IMR-90 (cell line): Measurements from ENCODE around the gene RFC3. TPM values are rescaled to one million over a fixed set of nuclear protein-coding genes. Genes with fewer than 3 reads are reported as not detected.

ENCODE experiments used
- ATAC-seq: fragments of 200-7000 bp; cut with Tn5 transposase; 2 replicates; pipeline ENCODE4 v1.9.1; 2020; ENCODE audit warnings: low read depth, mild to moderate bottlenecking, moderate library complexity
- BruUV-seq: library from RNA; stranded (reverse); fragments of 400-500 nt; replicated peaks from 2 replicates; lab custom pipeline; 2021; lab: Mats Ljungman, UMichigan
- CTCF ChIA-PET: fragments of 300-600 bp; formaldehyde crosslinking; extraction: SDS; loops from one replicate; lab custom pipeline; 2021; ENCODE audit warnings: antibody characterized with exemption; lab: Yijun Ruan, JAX
- POLR2A ChIA-PET: fragments of 300-600 bp; sonication (Branson Sonifier 250); formaldehyde crosslinking; loops from one replicate; lab custom pipeline; 2022; ENCODE audit warnings: antibody characterized with exemption; ENCODE audit not compliant: unreplicated experiment; lab: Charles Lee
- DNase-seq: peaks from one replicate; pipeline ENCODE4 v3.0.0; 2013
- H2AFZ ChIP-seq: replicated peaks from 2 replicates; pipeline ENCODE3; 2013; ENCODE audit warnings: low read length, mild to moderate bottlenecking; ENCODE audit not compliant: poor library complexity
- H2AK5ac ChIP-seq: 2 replicates; pipeline ENCODE4 v1.6.1; 2013; ENCODE audit warnings: low read depth, low read length, inconsistent platforms
- H2AK9ac ChIP-seq: replicated peaks from 2 replicates; pipeline ENCODE3; 2013; ENCODE audit warnings: mild to moderate bottlenecking, low read depth, low read length, moderate library complexity; ENCODE audit not compliant: poor library complexity
- H2BK120ac ChIP-seq: 2 replicates; pipeline ENCODE4 v1.6.1; 2013; ENCODE audit warnings: low read depth, low read length, inconsistent platforms
- H2BK15ac ChIP-seq: 3 replicates; pipeline ENCODE4 v1.6.1; 2013; ENCODE audit warnings: low read depth, low read length, inconsistent platforms
- H2BK20ac ChIP-seq: 2 replicates; pipeline ENCODE4 v1.6.1; 2013; ENCODE audit warnings: low read depth, mild to moderate bottlenecking, inconsistent platforms, low read length, moderate library complexity
- H2BK5ac ChIP-seq: 2 replicates; pipeline ENCODE4 v1.6.1; 2013; ENCODE audit warnings: mild to moderate bottlenecking, low read depth, low read length, inconsistent platforms; ENCODE audit not compliant: poor library complexity, severe bottlenecking
- H3K14ac ChIP-seq: replicated peaks from 2 replicates; pipeline ENCODE4 v1.6.1; 2013; ENCODE audit warnings: low read depth, low read length, inconsistent platforms
- H3K18ac ChIP-seq: 2 replicates; pipeline ENCODE4 v1.6.1; 2013; ENCODE audit warnings: low read depth, low read length, control low read depth
- H3K23ac ChIP-seq: 2 replicates; pipeline ENCODE4 v1.6.1; 2013; ENCODE audit warnings: low read depth, low read length, inconsistent platforms
- H3K27ac ChIP-seq: 2 replicates; pipeline ENCODE4 v1.5.1; 2013; ENCODE audit warnings: mild to moderate bottlenecking, control low read depth, low read length; ENCODE audit not compliant: insufficient read depth
- H3K27me3 ChIP-seq: 2 replicates; pipeline ENCODE4 v1.6.1; 2013; ENCODE audit warnings: low read length; ENCODE audit not compliant: control insufficient read depth, insufficient read depth
- H3K36me3 ChIP-seq: 2 replicates; pipeline ENCODE4 v1.6.1; 2013; ENCODE audit warnings: low read length, mixed read lengths; ENCODE audit not compliant: control insufficient read depth, insufficient read depth
- H3K4ac ChIP-seq: 2 replicates; pipeline ENCODE4 v1.6.1; 2013; ENCODE audit warnings: low read depth, low read length, inconsistent platforms
- H3K4me1 ChIP-seq: 2 replicates; pipeline ENCODE4 v1.6.1; 2013; ENCODE audit warnings: low read length, mixed read lengths; ENCODE audit not compliant: control insufficient read depth, insufficient read depth
- H3K4me2 ChIP-seq: 2 replicates; pipeline ENCODE4 v1.6.1; 2013; ENCODE audit warnings: low read depth, mild to moderate bottlenecking, control low read depth, low read length, moderate library complexity
- H3K4me3 ChIP-seq: 2 replicates; pipeline ENCODE4 v1.5.1; 2013; ENCODE audit warnings: low read depth, mild to moderate bottlenecking, control low read depth, low read length, moderate library complexity; ENCODE audit not compliant: insufficient read depth
- H3K56ac ChIP-seq: 2 replicates; pipeline ENCODE4 v1.6.1; 2013; ENCODE audit warnings: low read length, inconsistent platforms; ENCODE audit not compliant: insufficient read depth; ENCODE audit errors: extremely low read depth
- H3K79me1 ChIP-seq, 2 experiments: 2 replicates each; pipeline ENCODE4 v1.6.1; 2013; ENCODE audit warnings: low read length in 2 of 2, inconsistent platforms in 1 of 2, low read depth in 1 of 2
- H3K9ac ChIP-seq: 2 replicates; pipeline ENCODE4 v1.6.1; 2013; ENCODE audit warnings: low read depth, low read length, control low read depth
- H3K9me1 ChIP-seq: 2 replicates; pipeline ENCODE4 v1.6.1; 2013; ENCODE audit warnings: low read length, inconsistent platforms; ENCODE audit not compliant: insufficient read depth
- H3K9me3 ChIP-seq: 2 replicates; pipeline ENCODE4 v1.6.1; 2013; ENCODE audit warnings: low read length; ENCODE audit not compliant: control insufficient read depth, insufficient read depth
- H4K20me1 ChIP-seq: 2 replicates; pipeline ENCODE4 v1.6.1; 2013; ENCODE audit warnings: low read length, inconsistent platforms; ENCODE audit not compliant: insufficient read depth
- H4K5ac ChIP-seq: 2 replicates; pipeline ENCODE4 v1.6.1; 2013; ENCODE audit warnings: mild to moderate bottlenecking, low read depth, low read length, control low read depth
- H4K8ac ChIP-seq, 2 experiments: 2 replicates each; pipeline ENCODE4 v1.6.1; 2013; ENCODE audit warnings: low read depth in 2 of 2, low read length in 2 of 2, control low read depth in 1 of 2, inconsistent platforms in 1 of 2
- H4K91ac ChIP-seq: 2 replicates; pipeline ENCODE4 v1.6.1; 2013; ENCODE audit warnings: low read depth, low read length, inconsistent platforms; ENCODE audit not compliant: insufficient read depth
- FOS ChIP-seq: fragments of 150-350 bp; IDR thresholded peaks from 2 replicates; pipeline ENCODE4 v1.6.1; 2016; ENCODE audit warnings: low read depth, low read length
- MAZ ChIP-seq: IDR thresholded peaks from 2 replicates; pipeline ENCODE4 v1.6.1; 2012; ENCODE audit warnings: low read depth, mild to moderate bottlenecking, low read length, improper control_type of control experiment, moderate library complexity, borderline replicate concordance
- NFE2L2 ChIP-seq: fragments of 150-350 bp; IDR thresholded peaks from 2 replicates; pipeline ENCODE4 v1.6.1; 2016; ENCODE audit warnings: low read depth, mild to moderate bottlenecking, low read length
- POLR2A ChIP-seq: IDR thresholded peaks from 2 replicates; pipeline ENCODE4 v1.6.1; 2012; ENCODE audit warnings: mild to moderate bottlenecking, low read depth, low read length
- RCOR1 ChIP-seq: IDR thresholded peaks from 2 replicates; pipeline ENCODE4 v1.6.1; 2012; ENCODE audit warnings: mild to moderate bottlenecking, low read length, improper control_type of control experiment; ENCODE audit not compliant: insufficient replicate concordance
- USF2 ChIP-seq: fragments of 150-350 bp; IDR thresholded peaks from 2 replicates; pipeline ENCODE4 v1.6.1; 2017; ENCODE audit warnings: mild to moderate bottlenecking, antibody characterized with exemption, low read length, low read depth
- dilution Hi-C: fragments of 300-500 bp; cut with HindIII; formaldehyde crosslinking; loops from one replicate; pipeline ENCODE4 v1.14.3; 2018; ENCODE audit warnings: low sequenced_read_pairs; ENCODE audit not compliant: unreplicated experiment
- in situ Hi-C: fragments of 300-500 bp; cut with MboI; formaldehyde crosslinking; loops from 3 replicates; pipeline ENCODE4 v1.14.3; 2019; ENCODE audit warnings: low sequenced_read_pairs, inconsistent platforms, mixed read lengths
- intact Hi-C: fragments of 100-400 bp; cut with micrococcal nuclease; formaldehyde crosslinking; loops from 2 replicates; pipeline ENCODE4 v1.10.0; 2022
- polyA plus RNA-seq, 3 experiments: library from polyadenylated mRNA; depleted of rRNA; stranded (reverse); fragments of >200 nt; gene quantifications; 2 replicates each; pipeline ENCODE4 v1.2.3, GENCODE V29; 2012; ENCODE audit warnings: low replicate concordance in 1 of 3
- total RNA-seq: library from RNA; depleted of rRNA; stranded (reverse); fragments of >200 nt; gene quantifications from 2 replicates; pipeline ENCODE4 v1.2.3, GENCODE V29; 2012

RFC3 gene
- total and polyA plus RNA-seq, 2 of the 4 experiments (the other 2 are of a cell fraction), result 9.8 to 12.9 TPM

- H4K5ac ChIP-seq, result no peak overlapping the region
- POLR2A ChIA-PET, result interaction anchor here (0.6 kb wide), 1 partner anchor 255 kb away, joined by 3 read pairs; no protein-coding TSS in a partner anchor
- H3K79me1 ChIP-seq, result no peaks in the 10 kb centered on the region
- CTCF ChIA-PET, result interaction anchor here (0.7 to 0.8 kb wide), 2 partner anchors 15 to 26 kb away, joined by 3 to 4 read pairs; no protein-coding TSS in a partner anchor
- H4K20me1 ChIP-seq, result no peaks in the 10 kb centered on the region
- dilution Hi-C loops (no loop called here), intact Hi-C loops (no loop called here), in situ Hi-C loops (no loop called here)
- TF ChIP-seq POLR2A (no peak), RCOR1 (no peak), USF2 (no peak), MAZ (no peak), NFE2L2 (no peak), FOS (no peak)
- ATAC-seq (no peak), DNase-seq (no peak)
- no peaks in the 10 kb centered on the region for H3K27me3 ChIP-seq
- no peak overlapping the region for H3K23ac ChIP-seq
- H4K8ac ChIP-seq, result no peak overlapping the region
- no peak overlapping the region for H3K14ac ChIP-seq
- H3K4ac ChIP-seq, result no peak overlapping the region
- H3K9me1 ChIP-seq, result no peaks in the 10 kb centered on the region
- H2BK20ac ChIP-seq, result no peak overlapping the region
- no peak overlapping the region for H2AK9ac ChIP-seq
- H2AFZ ChIP-seq, result no peak overlapping the region
- H2BK5ac ChIP-seq, result no peak overlapping the region
- no peak overlapping the region for H2BK15ac ChIP-seq
- no peak overlapping the region for H4K91ac ChIP-seq
- H3K4me3 ChIP-seq, result no peak overlapping the region
- no peaks in the 10 kb centered on the region for H3K36me3 ChIP-seq
- H3K27ac ChIP-seq, result no peak overlapping the region
- H3K4me2 ChIP-seq, result no peak overlapping the region
- no peak overlapping the region for H3K9ac ChIP-seq
- H2BK120ac ChIP-seq, result no peak overlapping the region
- no peak overlapping the region for H3K18ac ChIP-seq
- no peak overlapping the region for H3K56ac ChIP-seq
- H3K9me3 ChIP-seq, result no peaks in the 10 kb centered on the region
- H3K4me1 ChIP-seq, result no peaks in the 10 kb centered on the region
- BruUV-seq, result no TSS peak
- no peak overlapping the region for H2AK5ac ChIP-seq
These were observed 25.0 kb downstream of the RFC3 start for GRCh38 chr13:33842986-33843385.
